CD4-positive, alpha-beta T cell treated with Interleukin-6 for 4 hours (primary cell): ENCODE data around the gene CREB3.

ENCODE experiments used
- DNase-seq: peaks from one replicate; pipeline ENCODE4 v3.0.0-alpha.2; 2020; ENCODE audit warnings: mixed read lengths

The CREB3 gene

GRCh38 chr9:35750256-35750531, 17.7 kb downstream of the CREB3 start:
- DNase-seq, result no peak

GRCh38 chr9:35753466-35753865, 21.0 kb downstream of the CREB3 start:
- no peak for DNase-seq

GRCh38 chr9:35754264-35754663, 21.8 kb downstream of the CREB3 start, which contains the start of gene MSMP:
Gene MSMP (minus strand): TSS chr9:35754276. CDS start chr9:35754129, 147 bp downstream.
- DNase-seq, result no peak

- DNase-seq, result no peak
Observed at GRCh38 chr9:35755071-35755470, 22.6 kb downstream of the CREB3 start.

- DNase-seq, result peak; percentile 82
Observed at GRCh38 chr9:35756275-35757225, 24.1 kb downstream of the CREB3 start.

GRCh38 chr9:35757226-35757891, 24.9 kb downstream of the CREB3 start:
- peak; percentile 23 for DNase-seq

GRCh38 chr9:35757892-35758275, 25.4 kb downstream of the CREB3 start:
- no peak for DNase-seq

- DNase-seq, result no peak
Observed at GRCh38 chr9:35758475-35759050, 26.1 kb downstream of the CREB3 start.

- no peak for DNase-seq
Observed at GRCh38 chr9:35759795-35760194, 27.3 kb downstream of the CREB3 start.

- DNase-seq, result no peak
Observed at GRCh38 chr9:35760651-35761050, 28.2 kb downstream of the CREB3 start.

GRCh38 chr9:35763181-35763580, 30.7 kb downstream of the CREB3 start:
- no peak for DNase-seq

GRCh38 chr9:35763803-35764202, 31.3 kb downstream of the CREB3 start:
- DNase-seq, result no peak

GRCh38 chr9:35766997-35767396, 34.5 kb downstream of the CREB3 start:
- DNase-seq, result no peak

GRCh38 chr9:35767458-35767857, 35.0 kb downstream of the CREB3 start:
- no peak for DNase-seq

GRCh38 chr9:35769763-35770162, 37.3 kb downstream of the CREB3 start:
- no peak for DNase-seq

- no peak for DNase-seq
Observed at GRCh38 chr9:35771075-35771433, 38.6 kb downstream of the CREB3 start.

- no peak for DNase-seq
Observed at GRCh38 chr9:35771534-35771933, 39.1 kb downstream of the CREB3 start.

GRCh38 chr9:35771943-35772342, 39.5 kb downstream of the CREB3 start:
- DNase-seq, result no peak

- no peak for DNase-seq
Observed at GRCh38 chr9:35774907-35775635, 42.6 kb downstream of the CREB3 start.

GRCh38 chr9:35776018-35776417, 43.6 kb downstream of the CREB3 start:
- no peak for DNase-seq

GRCh38 chr9:35778496-35778895, 46.0 kb downstream of the CREB3 start:
- DNase-seq, result no peak

GRCh38 chr9:35781066-35781465, 48.6 kb downstream of the CREB3 start:
- no peak for DNase-seq

GRCh38 chr9:35783418-35783817, 51.0 kb downstream of the CREB3 start:
- DNase-seq, result no peak
